ENCODE results near the gene TEX19. TPM values are rescaled to one million over a fixed set of nuclear protein-coding genes. Genes with fewer than 3 reads are reported as not detected.

The TEX19 gene
- total RNA-seq, 2 experiments from 2014 or later: not detected

DNA sequence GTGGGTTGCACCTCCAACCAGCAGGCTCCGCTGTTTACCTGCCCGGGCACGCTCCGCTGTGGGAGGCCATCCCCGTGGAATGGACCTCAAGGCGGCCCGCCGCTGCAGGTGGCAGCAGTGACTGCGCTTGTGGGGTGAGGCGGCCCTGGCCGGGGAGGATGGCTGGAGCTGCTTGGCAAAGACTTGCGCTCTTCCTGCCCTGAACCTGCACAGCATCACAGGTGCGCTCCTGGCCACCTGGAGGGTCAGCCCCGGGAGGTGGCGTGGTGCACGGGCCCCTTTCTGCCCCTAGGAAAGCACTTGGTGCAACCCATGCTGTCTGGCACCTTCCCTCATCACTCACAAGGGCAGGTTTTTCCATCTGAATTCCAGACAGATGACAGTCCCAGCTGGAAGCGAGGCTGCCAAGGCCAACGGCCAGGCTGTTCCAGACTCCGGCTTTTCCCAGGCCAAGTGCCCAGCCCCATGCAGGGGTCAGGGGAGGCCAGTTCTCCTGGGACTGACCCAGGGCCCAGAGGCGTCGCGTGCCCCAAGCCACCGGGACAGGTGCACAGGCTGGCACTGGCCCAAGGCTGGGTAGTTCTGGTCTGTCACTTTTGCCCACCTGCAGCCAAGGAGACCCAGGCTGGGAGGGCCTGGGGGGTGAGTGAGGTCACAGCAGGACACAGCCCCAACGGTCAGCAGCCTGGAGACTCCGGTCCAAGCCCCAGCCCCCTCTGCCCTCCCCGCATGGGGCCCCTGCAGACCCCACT, 25.9 kb downstream of the TEX19 start:
- DNase-seq: no peak
- Mint-ChIP-seq H3K27me3 (ENCODE audit: low read depth) (peaks cover 13% of the 10 kb centered on the region), H3K4me1 (ENCODE audit: low read depth) (no peaks in the 10 kb centered on the region), H3K27ac (no peak overlapping the region), H3K9me3 (ENCODE audit: insufficient read depth) (no peaks in the 10 kb centered on the region), H3K4me3 (no peak overlapping the region), H3K36me3 (ENCODE audit: low read depth) (no peaks in the 10 kb centered on the region)
- no peak for ATAC-seq
- POLR2A ChIA-PET: no interaction called here
- CTCF ChIA-PET: no interaction called here

DNA sequence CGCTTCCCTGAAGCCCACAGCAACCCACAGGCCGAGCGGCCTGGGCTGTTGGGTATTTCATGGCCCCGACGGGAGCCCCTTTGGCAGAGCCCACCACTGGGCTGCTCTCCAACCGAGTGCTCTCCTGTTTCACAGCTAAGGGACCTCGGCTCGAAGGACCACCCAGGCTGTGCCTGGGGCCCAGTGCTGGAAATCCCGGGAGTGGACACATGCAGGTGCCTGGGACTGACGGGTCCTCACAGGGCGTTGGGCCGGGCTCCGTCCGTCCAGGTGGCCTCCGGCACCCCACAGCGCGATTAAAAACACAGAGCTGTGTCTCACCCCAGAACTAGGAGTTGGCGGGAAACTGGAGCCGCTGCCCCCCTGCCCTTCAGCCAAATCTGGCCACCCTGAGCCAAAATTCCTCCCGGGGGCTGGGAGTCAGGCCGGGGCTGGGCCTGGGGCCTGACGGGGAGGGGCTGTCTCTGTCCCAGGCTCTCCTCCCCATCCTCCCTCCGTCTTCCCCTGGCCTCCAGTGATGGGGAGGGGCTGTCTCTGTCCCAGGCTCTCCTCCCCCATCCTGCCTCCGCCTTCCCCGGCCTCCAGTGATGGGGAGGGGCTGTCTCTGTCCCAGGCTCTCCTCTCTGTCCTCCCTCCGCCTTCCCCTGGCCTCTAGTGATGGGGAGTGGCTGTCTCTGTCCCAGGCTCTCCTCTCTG, 26.7 kb downstream of the TEX19 start:
- Mint-ChIP-seq H3K27ac (no peak overlapping the region), H3K27me3 (ENCODE audit: low read depth) (peaks cover 10% of the 10 kb centered on the region), H3K4me3 (no peak overlapping the region), H3K9me3 (ENCODE audit: insufficient read depth) (no peaks in the 10 kb centered on the region), H3K36me3 (ENCODE audit: low read depth) (no peaks in the 10 kb centered on the region), H3K4me1 (ENCODE audit: low read depth) (no peaks in the 10 kb centered on the region)
- ATAC-seq (no peak), DNase-seq (no peak)
- POLR2A ChIA-PET: no interaction called here
- CTCF ChIA-PET: no interaction called here

DNA sequence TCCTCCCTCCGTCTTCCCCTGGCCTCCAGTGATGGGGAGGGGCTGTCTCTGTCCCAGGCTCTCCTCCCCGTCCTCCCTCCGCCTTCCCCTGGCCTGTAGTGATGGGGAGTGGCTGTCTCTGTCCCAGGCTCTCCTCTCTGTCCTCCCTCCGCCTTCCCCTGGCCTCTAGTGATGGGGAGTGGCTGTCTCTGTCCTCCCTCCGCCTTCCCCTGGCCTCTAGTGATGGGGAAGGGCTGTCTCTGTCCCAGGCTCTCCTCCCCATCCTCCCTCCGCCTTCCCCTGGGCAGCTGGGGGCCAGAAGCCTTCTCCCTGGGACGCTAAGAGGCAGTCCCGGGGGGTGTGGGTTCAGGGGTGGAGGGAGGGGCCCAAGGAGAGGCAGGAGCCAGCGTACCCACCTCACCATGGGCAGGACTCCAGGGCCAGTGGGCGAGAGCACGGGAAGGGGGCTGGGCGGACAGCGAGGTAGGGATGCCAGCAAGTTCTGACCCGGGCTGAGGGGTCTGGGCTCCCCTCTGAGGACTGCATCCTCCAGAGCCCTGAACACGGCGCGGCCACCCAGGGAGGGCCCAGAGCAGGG, 27.3 kb downstream of the TEX19 start:
- H3K36me3 Mint-ChIP-seq (ENCODE audit: low read depth): no peaks in the 10 kb centered on the region
- H3K27ac Mint-ChIP-seq: no peak overlapping the region
- no peak for DNase-seq
- ChIA-PET POLR2A (no interaction called here), CTCF (no interaction called here)
- H3K4me3 Mint-ChIP-seq: no peak overlapping the region
- H3K27me3 Mint-ChIP-seq (ENCODE audit: low read depth): peaks cover 7% of the 10 kb centered on the region
- H3K4me1 Mint-ChIP-seq (ENCODE audit: low read depth): no peaks in the 10 kb centered on the region
- ATAC-seq: no peak
- H3K9me3 Mint-ChIP-seq (ENCODE audit: insufficient read depth): no peaks in the 10 kb centered on the region

DNA sequence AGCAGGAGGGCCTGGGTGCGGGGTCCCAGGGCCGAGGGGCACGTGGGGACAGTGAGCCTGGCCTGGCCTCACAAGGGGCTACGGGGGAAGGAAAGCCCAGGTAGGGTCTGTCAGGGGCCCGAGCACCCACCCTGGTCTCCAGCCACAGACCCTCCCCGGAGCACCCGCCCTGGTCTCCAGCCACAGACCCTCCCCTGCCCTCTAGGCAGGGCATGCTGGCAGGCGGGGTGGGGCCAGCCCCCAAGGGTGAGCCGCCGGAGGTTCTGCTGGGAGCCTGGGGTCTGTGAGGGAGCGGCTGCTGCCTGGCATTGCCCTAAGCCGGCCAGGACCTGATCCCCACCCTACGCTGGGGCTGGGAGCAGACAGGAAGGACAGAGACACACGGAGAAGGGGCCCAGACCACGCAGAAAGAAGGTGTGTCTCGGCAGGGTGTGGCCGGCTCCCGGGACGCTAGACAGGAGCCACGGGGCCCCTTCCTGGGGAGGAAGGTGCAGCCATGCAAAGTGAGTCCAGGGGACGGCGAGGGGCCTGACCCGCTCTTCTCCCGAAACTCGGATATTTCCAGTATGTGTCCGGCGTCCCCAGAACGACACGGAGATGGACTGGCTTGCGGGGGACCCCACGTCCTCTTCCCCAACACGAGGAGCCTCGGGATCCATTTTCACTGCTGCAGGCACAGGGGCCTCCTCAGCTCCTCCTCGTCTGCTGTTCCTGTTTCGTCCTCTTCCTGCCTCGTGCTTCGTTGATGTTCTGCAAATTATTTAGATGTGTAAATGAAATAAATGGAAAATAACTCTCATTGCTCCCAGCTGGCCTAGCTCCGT, 28.0 kb downstream of the TEX19 start:
- ATAC-seq: no peak
- Mint-ChIP-seq H3K27me3 (ENCODE audit: low read depth) (peaks cover 4% of the 10 kb centered on the region), H3K27ac (no peak overlapping the region), H3K4me1 (ENCODE audit: low read depth) (no peaks in the 10 kb centered on the region), H3K36me3 (ENCODE audit: low read depth) (no peaks in the 10 kb centered on the region), H3K9me3 (ENCODE audit: insufficient read depth) (no peaks in the 10 kb centered on the region), H3K4me3 (no peak overlapping the region)
- CTCF ChIA-PET: no interaction called here
- no peak for DNase-seq
- POLR2A ChIA-PET: no interaction called here

DNA sequence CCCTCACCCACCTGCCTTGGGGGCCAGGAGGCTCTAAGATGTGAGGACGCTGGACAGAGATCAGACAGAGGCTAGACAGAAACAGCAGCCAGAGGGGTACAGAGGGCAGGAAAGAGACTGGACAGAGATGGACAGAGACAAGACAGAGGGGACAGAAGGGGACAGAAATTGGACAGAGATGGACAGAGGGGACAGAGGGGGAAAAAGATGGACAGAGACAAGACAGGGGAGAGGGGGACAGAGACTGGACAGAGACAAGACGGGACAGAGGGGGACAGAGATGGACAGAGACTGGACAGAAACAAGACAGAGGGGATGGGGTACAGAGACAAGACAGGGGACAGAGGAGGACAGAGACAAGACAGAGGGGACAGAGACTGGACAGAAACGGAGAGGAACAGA, 28.7 kb downstream of the TEX19 start:
- Mint-ChIP-seq H3K4me3 (no peak overlapping the region), H3K36me3 (ENCODE audit: low read depth) (peaks cover under 1% of the 10 kb centered on the region), H3K9me3 (ENCODE audit: insufficient read depth) (no peaks in the 10 kb centered on the region), H3K27ac (no peak overlapping the region), H3K4me1 (ENCODE audit: low read depth) (no peaks in the 10 kb centered on the region), H3K27me3 (ENCODE audit: low read depth) (peaks cover 4% of the 10 kb centered on the region)
- ChIA-PET CTCF (no interaction called here), POLR2A (no interaction called here)
- ATAC-seq (no peak), DNase-seq (no peak)

DNA sequence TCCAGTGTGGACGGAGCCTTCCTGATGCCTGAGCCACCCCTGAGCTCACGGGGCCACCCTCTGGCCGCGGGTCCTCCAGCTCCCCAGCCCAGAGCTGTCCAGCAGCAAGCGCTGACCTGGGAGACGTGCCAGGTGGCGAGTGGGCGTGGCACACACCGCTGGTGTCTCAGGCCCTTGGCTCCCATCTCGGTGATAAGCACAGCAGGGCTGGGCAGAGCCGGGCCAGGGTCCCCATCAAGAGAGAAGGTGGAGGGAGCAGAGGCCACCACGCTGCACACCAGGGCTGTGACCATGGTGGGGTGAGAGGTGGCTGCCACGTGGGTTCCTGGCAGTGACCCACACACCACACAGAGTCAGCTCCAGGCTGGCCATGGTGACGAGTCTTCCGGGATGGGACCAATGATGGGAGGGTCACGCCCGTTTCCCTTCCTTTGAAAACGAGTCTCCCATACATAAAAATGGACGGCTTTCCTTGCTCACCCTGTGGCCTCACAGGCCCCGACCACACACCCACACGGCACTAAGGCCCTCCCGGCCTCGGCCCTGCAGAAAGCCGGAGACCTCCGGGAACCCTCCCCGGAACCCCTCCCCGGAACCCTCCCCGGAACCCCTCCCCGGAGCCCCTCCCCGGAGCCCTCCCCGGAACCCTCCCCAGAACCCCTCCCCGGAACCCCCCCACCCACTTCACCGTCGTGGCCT, 29.3 kb downstream of the TEX19 start:
- CTCF ChIA-PET: no interaction called here
- Mint-ChIP-seq H3K27me3 (ENCODE audit: low read depth) (peaks cover 4% of the 10 kb centered on the region), H3K9me3 (ENCODE audit: insufficient read depth) (no peaks in the 10 kb centered on the region), H3K4me1 (ENCODE audit: low read depth) (no peaks in the 10 kb centered on the region), H3K36me3 (ENCODE audit: low read depth) (peaks cover 2% of the 10 kb centered on the region), H3K27ac (no peak overlapping the region), H3K4me3 (no peak overlapping the region)
- POLR2A ChIA-PET: no interaction called here
- DNase-seq: no peak
- no peak for ATAC-seq

DNA sequence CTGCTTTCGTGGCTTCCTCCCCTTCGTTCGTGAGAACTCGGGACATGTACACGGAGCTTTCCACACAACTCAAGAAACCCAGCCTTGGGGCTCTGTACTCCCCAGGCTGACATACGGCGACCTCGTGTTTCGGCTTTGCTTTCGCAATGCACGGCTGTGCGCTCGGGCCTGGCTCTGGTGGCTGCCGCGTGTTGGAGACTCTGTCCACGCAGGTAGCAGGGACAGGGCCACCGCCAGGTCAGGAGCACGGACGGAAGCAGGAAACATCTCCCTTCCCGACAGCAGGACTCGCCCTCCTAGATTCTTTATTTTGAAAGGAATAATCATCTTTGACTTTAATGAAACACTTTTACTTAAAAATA, 29.9 kb downstream of the TEX19 start:
- Mint-ChIP-seq H3K27me3 (ENCODE audit: low read depth) (peaks cover 4% of the 10 kb centered on the region), H3K4me1 (ENCODE audit: low read depth) (no peaks in the 10 kb centered on the region), H3K27ac (no peak overlapping the region), H3K36me3 (ENCODE audit: low read depth) (peaks cover 2% of the 10 kb centered on the region), H3K4me3 (no peak overlapping the region), H3K9me3 (ENCODE audit: insufficient read depth) (no peaks in the 10 kb centered on the region)
- ATAC-seq (no peak), DNase-seq (no peak)
- ChIA-PET POLR2A (no interaction called here), CTCF (no interaction called here)

DNA sequence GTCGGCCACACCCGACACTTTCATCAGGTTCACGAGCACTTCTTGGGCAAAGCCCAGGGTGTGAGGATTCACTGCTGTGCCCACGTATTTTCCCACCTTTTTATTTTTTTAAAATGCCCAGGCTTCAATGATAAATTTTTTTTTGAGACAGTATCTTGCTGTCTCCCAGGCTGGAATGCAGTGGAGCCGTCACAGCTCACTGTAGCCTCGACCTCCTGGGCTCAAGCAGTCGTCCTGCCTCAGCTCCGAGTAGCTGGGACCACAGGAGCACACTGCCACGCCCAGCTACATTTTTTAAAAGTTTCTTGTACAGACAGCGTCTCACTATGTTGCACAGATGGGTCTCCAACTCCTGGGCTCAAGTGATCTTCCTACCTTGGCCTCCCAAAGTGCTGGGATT, 30.3 kb downstream of the TEX19 start:
- CTCF ChIA-PET: no interaction called here
- POLR2A ChIA-PET: no interaction called here
- DNase-seq: no peak
- H3K4me1 Mint-ChIP-seq (ENCODE audit: low read depth): no peaks in the 10 kb centered on the region
- no peak for ATAC-seq
- no peaks in the 10 kb centered on the region for H3K9me3 Mint-ChIP-seq (ENCODE audit: insufficient read depth)
- H3K27ac Mint-ChIP-seq: no peak overlapping the region
- no peak overlapping the region for H3K4me3 Mint-ChIP-seq
- H3K36me3 Mint-ChIP-seq (ENCODE audit: low read depth): peaks cover 2% of the 10 kb centered on the region
- peaks cover 4% of the 10 kb centered on the region for H3K27me3 Mint-ChIP-seq (ENCODE audit: low read depth)

- no peak overlapping the region for H3K4me3 Mint-ChIP-seq
- peaks cover 4% of the 10 kb centered on the region for H3K27me3 Mint-ChIP-seq (ENCODE audit: low read depth)
- ChIA-PET POLR2A (no interaction called here), CTCF (no interaction called here)
- DNase-seq (no peak), ATAC-seq (no peak)
- no peaks in the 10 kb centered on the region for H3K9me3 Mint-ChIP-seq (ENCODE audit: insufficient read depth)
- H3K4me1 Mint-ChIP-seq (ENCODE audit: low read depth): no peaks in the 10 kb centered on the region
- H3K36me3 Mint-ChIP-seq (ENCODE audit: low read depth): peaks cover 2% of the 10 kb centered on the region
- H3K27ac Mint-ChIP-seq: no peak overlapping the region
These were observed 31.2 kb downstream of the TEX19 start for GRCh38 chr17:82390015-82390859.

DNA sequence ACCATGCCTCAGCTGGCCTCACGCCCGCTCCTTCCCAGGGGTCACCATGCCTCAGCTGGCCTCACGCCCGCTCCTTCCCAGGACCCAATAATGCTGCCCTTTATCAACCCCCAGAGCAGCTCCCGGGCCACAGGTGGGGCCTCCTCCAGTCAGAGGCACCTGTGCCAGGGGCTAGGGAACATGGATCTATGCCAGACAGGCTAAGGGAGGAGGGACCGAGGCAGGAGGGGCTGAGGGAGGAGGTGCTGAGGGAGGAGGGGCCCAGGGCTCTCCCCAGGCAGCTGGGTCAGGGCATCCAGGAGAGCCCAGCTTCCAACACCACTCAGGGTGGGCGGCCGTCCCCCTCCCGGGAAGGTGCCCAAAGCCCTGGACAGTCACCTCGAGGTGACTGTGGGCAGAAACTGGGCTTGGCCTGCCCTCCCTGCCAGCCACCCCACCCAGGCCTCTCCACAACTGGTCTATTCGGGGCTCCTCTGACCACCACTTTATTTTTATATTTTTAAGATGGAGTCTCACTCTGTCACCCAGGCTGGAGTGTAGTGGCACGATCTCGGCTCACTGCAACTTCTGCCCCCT, 31.9 kb downstream of the TEX19 start:
- no peak overlapping the region for H3K4me3 Mint-ChIP-seq
- POLR2A ChIA-PET: no interaction called here
- no peak overlapping the region for H3K27ac Mint-ChIP-seq
- no peaks in the 10 kb centered on the region for H3K9me3 Mint-ChIP-seq (ENCODE audit: insufficient read depth)
- peaks cover 2% of the 10 kb centered on the region for H3K36me3 Mint-ChIP-seq (ENCODE audit: low read depth)
- CTCF ChIA-PET: no interaction called here
- DNase-seq (no peak), ATAC-seq (no peak)
- peaks cover 4% of the 10 kb centered on the region for H3K27me3 Mint-ChIP-seq (ENCODE audit: low read depth)
- H3K4me1 Mint-ChIP-seq (ENCODE audit: low read depth): no peaks in the 10 kb centered on the region

DNA sequence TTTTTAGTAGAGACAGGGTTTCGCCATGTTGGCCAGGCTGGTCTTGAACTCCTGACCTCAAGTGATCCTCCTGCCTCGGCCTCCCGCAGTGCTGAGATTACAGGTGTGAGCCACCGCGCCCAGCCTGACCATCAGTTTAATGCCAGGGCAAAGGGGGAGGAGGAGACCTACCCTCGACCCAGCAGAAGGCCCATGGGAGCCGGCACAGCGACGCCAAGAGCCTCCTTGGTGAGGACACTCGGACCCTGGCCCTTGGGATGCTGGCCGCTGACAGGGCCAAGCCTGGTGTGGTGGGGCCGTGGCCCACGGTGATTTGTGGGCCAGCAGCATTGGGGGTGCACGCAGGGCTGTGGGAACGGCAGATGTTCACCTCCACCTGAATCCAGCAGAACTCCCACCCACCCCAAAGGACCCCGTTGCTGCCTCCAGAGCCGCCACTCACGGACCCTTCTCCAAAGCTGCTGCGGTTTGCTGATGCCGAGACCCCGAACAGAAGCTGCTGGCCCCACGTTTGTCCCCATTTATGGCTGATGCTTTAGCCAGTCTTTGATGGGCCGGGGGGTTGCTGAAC, 32.5 kb downstream of the TEX19 start:
- H3K27ac Mint-ChIP-seq: no peak overlapping the region
- ChIA-PET POLR2A (no interaction called here), CTCF (no interaction called here)
- no peaks in the 10 kb centered on the region for H3K4me1 Mint-ChIP-seq (ENCODE audit: low read depth)
- peaks cover 4% of the 10 kb centered on the region for H3K27me3 Mint-ChIP-seq (ENCODE audit: low read depth)
- H3K9me3 Mint-ChIP-seq (ENCODE audit: insufficient read depth): no peaks in the 10 kb centered on the region
- no peak for ATAC-seq
- DNase-seq: no peak
- no peak overlapping the region for H3K4me3 Mint-ChIP-seq
- H3K36me3 Mint-ChIP-seq (ENCODE audit: low read depth): peaks cover 2% of the 10 kb centered on the region

Data from activated CD8-positive, alpha-beta T cell treated with anti-CD3 and anti-CD28 coated beads, Interleukin-2, amount 10 ng/mL, durations not matched to agents 7 days and 5 days (primary cell).